HG03196 (cell line): ENCODE results near the gene ZNF569.
"Not testable (repeated sequence)": the region's sequence is repeated elsewhere in the genome, so short reads cannot be mapped to it uniquely, and the experiment has no call there.

Experiments
- ATAC-seq: cut with Tn5 transposase; IDR thresholded peaks from one replicate; pipeline ENCODE4 v1.9.1; 2021; ENCODE audit not compliant: unreplicated experiment

The ZNF569 gene

GRCh38 chr19:37403403-37403802 lies 63.8 kb downstream of the ZNF569 start:
- ATAC-seq: no peak

DNA sequence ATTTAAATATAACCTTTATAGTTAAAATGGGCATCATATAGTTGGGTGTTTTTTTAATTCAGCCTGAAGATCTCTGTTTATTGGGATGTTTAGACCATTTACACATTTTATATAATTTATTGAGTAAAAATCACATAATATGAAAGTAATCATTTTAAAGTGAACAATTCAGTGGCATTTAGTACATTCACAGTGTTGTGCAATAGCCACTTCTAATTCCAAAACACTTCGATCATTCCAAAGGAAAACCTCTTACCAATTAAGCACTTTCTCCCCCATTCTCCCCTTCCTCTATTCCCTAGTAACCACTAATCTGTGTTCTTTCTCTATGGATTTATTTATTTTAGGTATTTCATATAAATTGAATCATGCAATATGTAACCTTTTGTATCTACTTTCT lies 66.2 kb downstream of the ZNF569 start:
- ATAC-seq: no peak

GRCh38 chr19:37391399-37391798 lies 75.8 kb downstream of the ZNF569 start:
- not testable (repeated sequence) for ATAC-seq

DNA sequence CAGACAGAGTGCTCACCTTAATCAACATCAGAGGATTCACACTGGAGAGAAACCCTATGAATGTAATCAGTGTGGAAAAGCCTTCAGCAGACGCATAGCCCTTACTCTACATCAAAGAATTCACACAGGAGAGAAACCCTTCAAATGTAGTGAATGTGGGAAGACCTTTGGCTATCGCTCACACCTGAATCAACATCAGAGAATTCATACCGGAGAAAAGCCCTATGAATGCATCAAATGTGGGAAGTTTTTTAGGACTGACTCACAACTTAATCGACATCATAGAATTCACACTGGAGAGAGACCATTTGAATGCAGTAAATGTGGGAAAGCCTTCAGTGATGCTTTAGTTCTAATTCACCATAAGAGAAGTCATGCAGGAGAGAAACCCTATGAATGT lies 78.0 kb downstream of the ZNF569 start:
- no peak for ATAC-seq

GRCh38 chr19:37370880-37371661 lies 96.2 kb downstream of the ZNF569 start, which contains the start of gene ZNF527:
TSS of gene ZNF527 (plus strand) at chr19:37371099. CDS start at chr19:37374199, 3,100 bp downstream.
- ATAC-seq: peak; percentile 92

DNA sequence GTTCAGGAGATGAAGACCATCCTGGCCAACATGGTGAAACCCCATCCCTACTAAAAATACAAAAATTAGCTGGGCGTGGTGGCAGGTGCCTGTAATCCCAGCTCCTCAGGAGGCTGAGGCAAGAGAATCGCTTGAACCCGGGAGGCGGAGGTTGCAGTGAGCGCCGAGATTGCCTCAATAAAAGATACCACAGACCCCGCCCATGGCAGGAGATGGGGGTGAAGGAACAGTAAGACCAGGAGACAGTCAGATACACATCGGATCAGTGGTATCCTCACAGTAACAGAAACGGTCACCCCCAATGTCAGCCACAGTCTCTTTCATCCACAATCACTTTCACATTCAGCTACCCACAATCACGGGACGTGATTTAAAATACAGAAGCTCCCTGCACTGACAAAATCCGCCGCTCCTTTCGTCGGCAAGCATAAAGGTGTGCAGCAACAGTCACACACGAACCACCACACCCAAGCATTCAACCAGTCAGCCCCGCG lies 96.8 kb downstream of the ZNF569 start:
- peak; percentile 18 for ATAC-seq

DNA sequence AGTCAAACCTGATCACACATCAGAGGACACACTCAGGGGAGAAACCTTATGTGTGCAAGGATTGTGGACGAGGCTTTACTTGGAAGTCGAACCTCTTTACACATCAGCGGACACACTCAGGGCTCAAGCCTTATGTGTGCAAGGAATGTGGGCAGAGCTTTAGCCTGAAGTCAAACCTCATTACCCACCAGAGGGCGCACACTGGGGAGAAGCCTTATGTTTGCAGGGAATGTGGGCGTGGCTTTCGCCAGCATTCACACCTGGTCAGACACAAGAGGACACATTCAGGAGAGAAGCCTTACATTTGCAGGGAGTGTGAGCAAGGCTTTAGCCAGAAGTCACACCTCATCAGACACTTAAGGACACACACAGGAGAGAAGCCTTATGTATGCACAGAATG lies 104.5 kb downstream of the ZNF569 start:
- no peak for ATAC-seq

DNA sequence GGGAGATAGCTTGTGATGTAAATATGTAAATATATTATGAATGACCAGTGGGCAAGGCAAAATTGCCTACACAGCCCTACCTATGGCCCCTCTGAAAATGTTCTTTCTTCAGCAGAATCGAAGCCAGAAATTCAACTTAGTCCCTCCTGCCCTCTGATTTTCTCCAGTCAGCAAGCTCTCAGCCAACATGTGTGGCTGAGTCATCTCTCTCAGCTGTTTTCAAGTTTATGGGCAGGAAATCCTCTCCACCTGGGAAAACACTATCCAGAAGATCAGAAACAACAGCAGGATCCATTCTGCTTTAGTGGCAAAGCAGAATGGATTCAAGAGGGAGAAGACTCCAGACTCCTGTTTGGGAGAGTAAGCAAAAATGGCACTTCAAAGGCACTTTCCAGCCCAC lies 105.2 kb downstream of the ZNF569 start:
- ATAC-seq: no peak
